Hematopoietic multipotent progenitor cell treated with erythropoietin and hydrocortisone succinate and interleukin-3 and kit ligand, for 8 days (in vitro differentiated cells): ENCODE measurements around the gene MOGAT1.
"Not testable (repeated sequence)": the region's sequence is repeated elsewhere in the genome, so short reads cannot be mapped to it uniquely, and the experiment has no call there.

Experiments
- DNase-seq: peaks from one replicate; pipeline ENCODE4 v3.0.0-alpha.2; 2015

MOGAT1 gene

GRCh38 chr2:222713002-222713401 is 41.5 kb downstream of the MOGAT1 start:
- no peak for DNase-seq

GRCh38 chr2:222714361-222715241 is 43.1 kb downstream of the MOGAT1 start:
- no peak for DNase-seq

GRCh38 chr2:222715742-222716141 is 44.3 kb downstream of the MOGAT1 start:
- DNase-seq, result no peak

- DNase-seq, result not testable (repeated sequence)
Observed at GRCh38 chr2:222719787-222720186, 48.3 kb downstream of the MOGAT1 start.

GRCh38 chr2:222721597-222721996 is 50.1 kb downstream of the MOGAT1 start:
- DNase-seq, result not testable (repeated sequence)

GRCh38 chr2:222722327-222722946 is 51.0 kb downstream of the MOGAT1 start:
- no peak for DNase-seq

GRCh38 chr2:222724208-222724607 is 52.8 kb downstream of the MOGAT1 start:
- no peak for DNase-seq

GRCh38 chr2:222728621-222729020 is 57.2 kb downstream of the MOGAT1 start:
- DNase-seq, result no peak

- no peak for DNase-seq
Observed at GRCh38 chr2:222730366-222730999, 59.0 kb downstream of the MOGAT1 start.

- DNase-seq, result no peak
Observed at GRCh38 chr2:222731201-222731621, 59.8 kb downstream of the MOGAT1 start.

GRCh38 chr2:222732489-222733178 is 61.2 kb downstream of the MOGAT1 start:
- DNase-seq, result no peak

- no peak for DNase-seq
Observed at GRCh38 chr2:222733470-222733845, 62.0 kb downstream of the MOGAT1 start.

- no peak for DNase-seq
Observed at GRCh38 chr2:222733846-222734702, 62.6 kb downstream of the MOGAT1 start.

GRCh38 chr2:222734703-222735014 is 63.2 kb downstream of the MOGAT1 start:
- no peak for DNase-seq

GRCh38 chr2:222736301-222736700 is 64.8 kb downstream of the MOGAT1 start:
- DNase-seq, result no peak

- no peak for DNase-seq
Observed at GRCh38 chr2:222736924-222737323, 65.5 kb downstream of the MOGAT1 start.

- no peak for DNase-seq
Observed at GRCh38 chr2:222738312-222738711, 66.9 kb downstream of the MOGAT1 start.

GRCh38 chr2:222738809-222739208 is 67.4 kb downstream of the MOGAT1 start:
- DNase-seq, result peak; percentile 30

- no peak for DNase-seq
Observed at GRCh38 chr2:222739939-222740338, 68.5 kb downstream of the MOGAT1 start.

GRCh38 chr2:222743251-222743812 is 71.9 kb downstream of the MOGAT1 start:
- DNase-seq, result no peak

- DNase-seq, result no peak
Observed at GRCh38 chr2:222745836-222746559, 74.5 kb downstream of the MOGAT1 start.
